Glomerular endothelial cell (primary cell): Measurements from ENCODE around the gene ZNF660. TPM values are rescaled to one million over a fixed set of nuclear protein-coding genes. Genes with fewer than 3 reads are reported as not detected.
"Not testable (repeated sequence)": the region's sequence is repeated elsewhere in the genome, so short reads cannot be mapped to it uniquely, and the experiment has no call there.

Source experiments
- DNase-seq: peaks from one replicate; pipeline ENCODE4 v3.0.0-alpha.2; 2011; ENCODE audit warnings: low read depth, low spot score; ENCODE audit errors: extremely low read depth
- total RNA-seq: library from RNA; depleted of rRNA; stranded (reverse); fragments of >200 nt; gene quantifications from 2 replicates; pipeline ENCODE4 v1.2.3, GENCODE V29; 2015

ZNF660 gene
- total RNA-seq = 0.63 and 0.88 TPM in 2 replicates

DNA sequence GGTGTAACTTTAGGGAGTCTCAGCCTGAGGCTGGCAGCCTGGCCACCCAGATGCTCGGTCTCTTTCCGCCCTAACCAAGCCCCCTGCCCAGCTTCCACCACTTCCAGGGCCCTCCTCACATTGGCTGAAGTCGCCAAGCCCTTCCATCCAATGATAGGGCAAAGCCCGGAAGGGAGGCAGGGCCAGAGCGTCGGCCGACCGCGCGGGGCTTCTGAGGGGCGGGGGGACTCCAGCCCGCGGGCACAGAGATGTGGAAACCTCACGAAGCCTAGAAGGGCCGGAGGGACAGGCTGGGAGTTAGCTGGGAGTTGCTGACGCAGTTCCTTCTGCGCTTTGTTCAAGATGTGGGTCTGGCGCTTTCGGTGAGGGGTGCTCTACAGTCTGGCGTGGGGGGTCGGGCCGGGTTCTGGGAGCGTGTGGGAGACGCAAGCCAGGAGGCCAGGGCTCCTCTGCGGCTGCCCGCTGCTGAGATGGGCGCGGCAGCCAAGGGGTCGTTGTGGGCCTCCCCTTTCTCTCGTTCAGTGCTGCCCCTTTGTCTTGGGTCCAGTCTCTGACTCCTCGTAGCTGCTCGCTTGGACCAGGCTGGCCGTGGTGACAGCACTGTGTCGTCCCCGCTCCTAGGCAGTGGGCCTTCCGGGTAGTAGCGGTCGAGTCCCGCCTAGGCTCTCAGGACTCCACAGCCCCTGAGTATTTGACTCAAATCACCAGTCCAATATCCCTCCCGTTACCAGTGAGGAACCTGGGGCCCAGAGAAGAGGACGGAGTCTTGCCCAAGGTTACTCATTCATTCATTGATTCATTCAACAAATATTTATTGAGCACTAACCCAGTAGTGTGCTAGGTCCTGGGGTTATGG lies at the start of gene ZNF660:
TSS of gene ZNF660 (plus strand) at position 319 of the 856 bp plus-strand sequence. CDS start 9,230 bp downstream, outside the sequence.
- no peak for DNase-seq

DNA sequence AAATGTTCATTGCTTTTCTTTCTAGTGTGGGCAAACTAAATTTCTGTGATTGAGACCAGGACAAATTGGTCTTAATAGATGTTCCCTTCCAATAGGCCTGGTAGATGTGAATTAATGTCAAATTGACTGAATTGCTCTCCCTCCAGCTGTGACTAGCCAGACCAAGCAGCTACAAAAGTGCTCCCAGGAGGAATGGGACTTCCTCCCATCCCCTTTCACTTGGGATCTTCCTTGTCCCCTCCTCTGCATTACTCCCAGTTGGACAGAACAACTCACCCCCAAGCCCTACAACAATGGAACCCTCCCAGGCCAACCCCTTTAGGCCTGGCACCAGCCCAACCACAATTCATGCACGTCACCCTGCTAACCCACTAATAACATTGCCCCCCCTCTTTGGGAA lies 49.4 kb upstream of the ZNF660 start:
- no peak for DNase-seq

DNA sequence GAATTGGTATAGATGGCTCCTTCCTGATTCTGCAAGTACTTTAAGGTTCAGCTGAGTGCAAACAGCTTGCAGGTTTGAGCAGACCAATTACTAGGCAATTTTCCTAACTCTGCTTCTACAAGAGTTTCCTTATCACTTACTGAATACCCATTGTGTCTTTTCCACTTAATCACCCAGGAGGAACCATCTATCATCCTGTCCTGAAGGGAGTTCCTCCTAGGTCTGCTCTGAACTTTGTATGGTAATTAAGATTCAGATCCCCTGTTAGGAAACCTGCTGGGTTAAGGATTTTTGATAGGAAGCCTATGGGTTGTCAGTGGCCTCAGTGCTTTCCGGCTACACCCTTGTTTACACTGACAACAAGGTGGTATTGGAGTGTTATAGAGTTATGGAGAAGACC lies 40.0 kb upstream of the ZNF660 start:
- not testable (repeated sequence) for DNase-seq

DNA sequence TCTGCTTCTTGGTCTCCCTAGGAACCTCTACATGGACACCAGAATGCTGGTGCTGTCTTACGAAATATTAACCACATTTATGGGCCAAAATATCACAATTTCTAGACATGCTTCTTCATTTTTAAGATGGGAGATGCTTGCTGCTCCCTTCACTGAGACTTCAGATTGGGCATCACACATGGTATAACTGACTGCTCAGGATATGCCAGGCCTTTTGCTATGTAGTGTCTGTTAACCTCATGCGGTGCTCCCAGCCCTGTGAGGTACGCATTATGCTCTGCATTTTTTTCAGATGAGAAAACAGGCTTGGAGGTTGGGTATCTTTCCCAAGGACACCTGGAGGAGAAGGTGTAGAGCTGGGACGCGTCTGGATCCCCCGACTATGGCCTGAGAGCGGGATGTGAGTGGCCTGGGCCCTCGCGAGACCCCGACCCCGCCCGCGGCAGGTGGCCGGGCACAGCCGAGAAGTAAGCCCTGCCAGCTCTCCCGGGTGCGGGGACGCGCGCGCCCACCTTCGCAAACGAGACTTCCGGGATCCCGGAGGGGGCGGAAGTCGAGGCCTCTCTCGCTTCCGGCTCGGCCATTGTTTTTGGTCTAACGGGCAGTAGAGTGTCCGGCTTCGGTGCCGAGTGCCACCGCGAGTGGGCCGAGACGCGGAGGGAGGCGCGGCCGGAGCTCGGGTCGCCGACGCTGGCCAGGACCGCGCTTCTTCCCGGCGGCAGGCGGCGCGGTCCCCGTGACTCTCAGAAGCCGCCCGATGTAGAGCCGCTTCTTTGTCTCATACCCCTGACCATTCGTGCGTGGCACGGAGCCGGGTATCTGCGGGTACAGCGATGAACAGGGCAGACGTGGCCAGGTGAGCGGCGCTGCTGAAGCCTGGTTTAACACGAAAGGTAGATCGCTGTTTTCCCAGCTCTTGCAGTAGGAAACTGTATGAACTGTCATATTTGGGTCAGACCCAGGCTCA lies 29.9 kb upstream of the ZNF660 start, which contains the start of gene ZKSCAN7:
TSS of gene ZKSCAN7 (plus strand) at position 568 of the 967 bp plus-strand sequence. CDS start 1,855 bp downstream, outside the sequence.
- DNase-seq = no peak

DNA sequence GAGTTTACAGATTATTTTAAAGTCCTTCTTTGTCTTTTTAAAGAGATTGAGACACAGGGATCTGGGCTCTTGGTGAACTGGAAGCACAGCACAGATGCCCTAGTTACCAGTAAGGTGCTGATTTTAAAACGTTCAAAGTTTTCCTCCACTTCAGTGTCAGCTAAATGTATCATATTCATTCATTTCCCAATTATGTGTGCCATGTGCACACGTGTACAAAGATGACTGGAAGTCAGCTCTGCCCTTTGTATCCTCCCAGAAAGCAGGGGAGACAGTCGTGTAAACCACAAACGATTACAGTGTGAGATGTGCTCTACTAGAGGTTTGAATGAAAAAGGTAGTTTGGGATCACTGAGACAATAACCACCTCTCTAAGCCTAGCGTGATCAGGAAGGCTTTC lies 29.0 kb upstream of the ZNF660 start:
- no peak for DNase-seq

DNA sequence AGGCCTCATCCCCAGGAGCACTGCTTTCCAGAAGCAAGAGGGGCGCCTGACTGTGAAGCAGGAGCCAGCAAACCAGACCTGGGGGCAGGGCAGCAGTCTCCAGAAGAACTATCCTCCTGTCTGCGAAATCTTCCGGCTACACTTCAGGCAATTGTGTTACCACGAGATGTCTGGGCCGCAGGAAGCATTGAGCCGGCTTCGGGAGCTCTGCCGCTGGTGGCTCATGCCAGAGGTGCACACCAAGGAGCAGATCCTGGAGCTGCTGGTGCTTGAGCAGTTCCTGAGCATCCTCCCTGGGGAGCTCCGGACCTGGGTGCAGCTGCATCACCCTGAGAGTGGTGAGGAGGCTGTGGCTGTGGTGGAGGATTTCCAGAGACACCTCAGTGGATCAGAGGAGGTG lies 27.7 kb upstream of the ZNF660 start:
- no peak for DNase-seq

DNA sequence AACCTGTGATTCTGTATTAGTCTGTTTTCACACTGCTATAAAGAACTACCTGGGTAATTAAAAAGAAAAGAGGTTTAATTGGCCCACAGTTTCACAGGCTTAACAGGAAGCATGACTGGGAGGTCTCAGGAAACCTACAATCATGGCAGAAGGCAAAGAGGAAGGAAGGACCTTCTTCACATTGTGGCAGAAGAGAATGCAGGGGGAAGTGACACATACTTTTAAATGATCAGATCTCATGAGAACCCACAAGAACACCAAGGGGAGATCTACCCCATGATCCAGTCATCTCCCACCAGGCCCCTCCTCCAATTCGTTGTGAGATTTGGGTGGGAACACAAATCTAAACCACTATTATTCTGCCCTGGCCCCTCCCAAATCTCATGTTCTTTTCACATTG lies 23.7 kb upstream of the ZNF660 start:
- no peak for DNase-seq

DNA sequence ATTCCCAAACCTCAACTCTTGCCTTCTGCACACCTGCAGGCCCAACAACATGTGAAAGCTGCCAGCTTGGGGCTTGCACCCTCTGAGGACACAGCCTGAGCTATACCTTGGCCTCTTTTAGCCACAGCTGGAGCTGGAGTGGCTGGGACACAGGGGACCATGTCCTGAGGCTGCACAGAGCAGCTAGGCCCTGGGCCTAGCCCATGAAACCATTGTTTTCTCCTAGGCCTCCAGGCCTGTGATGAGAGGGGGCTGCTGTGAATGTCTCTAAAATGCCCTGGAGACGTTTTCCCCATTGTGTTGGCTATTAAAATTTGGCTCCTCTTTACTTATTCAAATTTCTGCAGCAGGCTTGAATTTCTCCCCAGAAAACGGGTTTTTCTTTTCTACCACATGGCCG lies 22.6 kb upstream of the ZNF660 start:
- DNase-seq = no peak

DNA sequence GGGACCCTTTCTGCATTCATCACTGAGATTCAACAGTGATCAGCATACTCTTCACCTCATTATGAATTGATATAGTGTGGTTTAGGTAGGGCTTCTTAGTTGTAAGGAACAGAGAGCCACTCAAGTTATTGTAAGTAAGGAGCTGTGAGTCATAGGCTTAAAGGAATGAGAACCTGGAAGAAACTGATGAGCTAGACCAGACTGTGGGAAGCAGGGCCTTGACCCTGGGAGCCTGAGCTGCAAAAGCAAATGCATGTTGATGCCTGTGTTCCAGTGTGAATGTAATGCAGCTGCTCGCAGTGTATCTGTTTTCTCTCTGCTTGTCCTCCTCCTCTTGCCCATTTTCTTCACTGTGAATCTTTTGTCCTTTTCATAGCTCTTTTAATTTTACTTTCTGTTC lies 16.2 kb upstream of the ZNF660 start:
- no peak for DNase-seq

DNA sequence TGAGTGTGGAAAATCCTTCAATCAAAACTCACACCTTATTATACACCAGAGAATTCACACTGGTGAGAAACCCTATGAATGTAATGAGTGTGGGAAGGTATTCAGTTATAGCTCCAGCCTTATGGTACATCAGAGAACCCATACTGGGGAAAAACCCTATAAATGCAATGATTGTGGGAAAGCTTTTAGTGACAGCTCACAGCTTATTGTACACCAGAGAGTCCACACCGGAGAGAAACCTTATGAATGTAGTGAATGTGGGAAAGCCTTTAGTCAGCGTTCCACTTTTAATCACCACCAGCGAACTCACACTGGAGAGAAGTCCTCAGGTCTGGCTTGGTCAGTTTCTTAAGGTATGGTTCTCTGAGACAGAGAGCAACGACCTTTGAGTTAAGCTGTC lies 13.7 kb upstream of the ZNF660 start:
- no peak for DNase-seq

DNA sequence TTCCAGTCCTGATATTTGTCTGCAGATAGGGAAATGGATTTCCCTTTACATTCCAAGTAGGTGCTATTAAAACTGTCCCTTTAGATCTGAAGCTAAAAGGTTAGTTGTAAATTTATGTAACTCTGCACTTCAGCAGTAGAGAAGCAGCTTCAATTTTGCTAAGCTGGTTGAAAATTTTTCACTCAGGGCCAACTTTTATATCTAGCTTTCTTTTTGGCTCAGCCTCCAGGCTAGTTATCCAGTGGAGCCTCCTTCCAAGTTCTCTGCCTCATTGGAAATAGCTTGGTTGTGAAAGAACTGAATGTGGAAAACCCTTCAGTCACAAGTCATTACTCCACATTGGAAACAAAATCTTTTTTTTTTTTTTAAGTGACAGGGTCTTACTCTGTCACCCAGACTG lies 8.2 kb upstream of the ZNF660 start:
- no peak for DNase-seq

DNA sequence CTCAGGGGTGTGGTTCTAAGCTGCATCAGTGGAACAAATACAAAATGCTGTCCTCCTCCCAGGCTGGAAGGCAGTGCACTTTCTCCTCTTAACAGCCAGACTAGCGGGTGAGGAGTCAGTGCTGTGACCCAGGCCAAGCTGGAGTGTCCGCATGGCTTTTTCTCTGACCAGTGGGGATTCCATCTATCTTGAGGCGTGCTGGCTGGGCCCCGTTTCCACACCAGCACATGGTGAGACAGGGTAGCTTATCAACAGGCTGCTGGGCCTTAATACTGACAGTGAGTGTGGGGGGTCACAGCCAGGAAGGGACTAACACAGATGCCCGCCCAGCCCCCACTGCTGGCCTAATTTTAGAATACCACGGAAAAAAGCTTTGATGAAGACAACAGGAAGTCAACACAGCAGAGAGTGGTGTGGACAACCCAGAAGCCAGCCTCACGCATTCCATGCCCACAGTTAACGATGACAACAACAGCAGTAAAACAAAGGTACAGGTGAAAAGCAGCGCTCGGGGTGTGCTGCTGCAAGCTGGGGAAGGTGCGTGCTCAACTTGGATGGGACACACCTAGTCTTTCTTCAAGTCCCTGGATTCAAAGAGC lies 7.3 kb upstream of the ZNF660 start:
- not testable (repeated sequence) for DNase-seq

DNA sequence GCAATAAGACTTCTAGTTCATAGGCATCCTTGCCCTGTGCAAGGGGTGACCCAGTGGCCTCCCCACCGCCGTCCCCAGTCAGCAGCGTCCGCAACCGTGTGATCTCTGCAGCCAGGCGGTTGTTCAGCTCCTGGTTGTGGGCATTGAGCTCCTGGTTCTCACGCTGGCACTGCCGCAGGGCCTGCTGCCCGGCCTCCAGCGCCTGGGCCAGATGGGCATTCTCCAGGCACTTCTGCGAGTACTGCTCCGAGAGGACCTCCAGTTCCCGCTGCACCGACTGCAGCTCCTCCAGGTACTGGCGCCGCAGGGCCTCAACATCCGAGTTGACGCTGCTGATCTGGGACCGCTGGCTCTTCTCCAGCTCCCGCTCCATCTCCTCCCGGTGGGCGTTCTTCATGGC lies 6.4 kb upstream of the ZNF660 start:
- not testable (repeated sequence) for DNase-seq

DNA sequence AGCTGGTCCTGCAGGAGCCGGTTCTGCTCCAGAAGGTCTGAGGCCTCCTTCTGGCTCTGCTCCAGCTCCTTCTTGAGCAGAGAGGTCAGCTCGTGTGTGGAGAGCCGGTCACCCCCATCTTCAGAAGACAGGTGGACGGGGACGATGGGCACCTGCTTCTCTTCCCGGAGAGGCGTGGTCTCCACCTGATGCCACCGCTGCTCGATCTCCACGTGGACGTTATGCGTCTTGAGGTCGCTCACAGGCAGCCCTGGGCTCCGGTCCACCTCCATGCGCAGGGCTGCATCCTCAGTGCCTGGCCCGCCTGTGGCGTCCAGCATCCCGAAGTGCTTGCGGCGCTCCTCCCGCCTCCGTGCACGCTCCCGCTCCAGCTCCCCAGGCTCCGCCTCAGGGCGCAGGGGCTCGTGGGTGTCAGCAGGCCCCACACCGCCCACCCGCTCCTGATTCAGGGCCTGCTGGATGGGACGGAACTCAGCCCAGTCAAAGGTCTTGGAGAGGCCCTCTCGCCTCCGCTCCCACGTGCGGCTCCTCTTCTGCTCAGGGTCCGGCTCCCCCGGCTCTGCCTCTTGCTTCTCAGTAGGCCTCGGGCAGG lies 5.7 kb upstream of the ZNF660 start:
- DNase-seq = not testable (repeated sequence)

DNA sequence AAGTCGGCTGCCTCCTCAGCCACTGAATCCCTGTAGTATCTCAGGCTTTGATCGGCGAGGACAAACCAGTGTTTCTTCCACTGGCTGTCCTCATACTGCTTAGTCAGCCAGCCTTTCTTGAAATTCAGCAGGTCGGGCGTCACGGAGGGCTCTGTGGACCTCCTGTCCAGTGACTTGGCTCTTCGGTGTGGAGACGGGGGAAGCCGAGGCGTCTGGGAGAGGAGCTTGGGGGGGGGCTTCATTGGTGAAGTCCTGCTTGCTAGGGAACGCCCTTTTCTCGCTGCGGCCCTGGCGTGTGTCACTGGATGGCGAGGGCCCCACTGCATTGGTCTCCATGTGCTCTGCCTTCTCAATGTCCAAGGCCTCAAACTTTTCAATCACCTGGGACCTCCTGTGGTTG lies 5.0 kb upstream of the ZNF660 start:
- not testable (repeated sequence) for DNase-seq

DNA sequence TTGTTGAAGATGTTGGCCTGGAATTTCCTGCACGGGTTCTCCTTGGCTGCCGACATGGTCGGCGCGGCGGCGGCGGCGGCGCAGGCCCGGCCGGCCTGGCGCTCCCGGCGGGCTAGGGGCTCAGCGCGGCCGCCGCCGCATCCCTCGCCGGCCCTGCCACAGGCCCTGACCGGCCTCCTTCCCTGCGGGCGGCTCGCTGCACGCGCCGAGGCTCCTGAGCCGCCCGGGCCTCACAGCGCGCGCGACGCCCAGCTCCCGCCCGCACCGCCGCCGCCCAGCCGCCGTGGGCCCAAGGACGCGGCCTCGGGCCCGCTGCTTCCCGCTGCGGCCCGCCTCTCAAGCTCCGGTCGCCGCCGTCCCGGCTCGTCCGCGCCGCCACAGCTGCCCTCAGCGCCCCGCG lies 3.8 kb upstream of the ZNF660 start:
- not testable (repeated sequence) for DNase-seq

DNA sequence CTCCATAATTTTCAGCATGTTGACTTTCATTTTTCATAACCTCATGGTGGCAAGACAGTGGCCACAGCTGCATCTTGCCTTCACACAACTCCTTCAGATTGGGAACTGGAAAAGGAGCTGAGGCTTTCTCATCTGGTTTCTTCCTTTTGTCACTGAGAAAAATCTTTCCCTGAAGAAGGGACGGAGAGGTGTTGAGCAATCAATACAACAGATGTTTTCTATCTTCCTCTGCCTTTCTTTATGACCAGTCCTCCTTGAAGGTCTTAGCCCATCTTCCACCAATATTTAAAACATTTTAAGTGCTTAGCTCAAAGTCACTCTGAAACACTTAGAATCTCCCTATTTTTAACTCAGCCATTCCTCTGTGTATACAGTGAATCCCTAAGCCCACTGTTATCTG lies 11.9 kb downstream of the ZNF660 start:
- DNase-seq = no peak

DNA sequence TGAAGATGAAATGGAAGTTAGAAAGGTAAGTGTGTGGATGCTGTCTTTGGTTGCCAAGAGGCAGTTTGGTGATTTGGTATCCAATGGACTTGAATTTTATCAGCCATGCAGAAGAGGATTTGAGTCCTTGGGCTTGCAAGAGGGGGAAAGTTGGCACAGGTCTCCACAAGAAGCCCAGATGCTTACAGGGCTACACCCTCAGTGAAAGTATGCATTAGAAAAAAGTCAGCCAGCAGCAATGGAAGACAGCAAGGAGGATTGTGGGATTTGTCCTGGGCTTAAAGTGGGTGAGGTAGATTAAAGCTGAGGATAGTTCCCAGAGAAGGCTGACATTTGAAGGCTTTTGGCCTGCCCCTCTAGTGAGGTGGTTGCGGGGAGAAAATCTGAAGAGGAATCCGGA lies 17.0 kb downstream of the ZNF660 start:
- DNase-seq = no peak

DNA sequence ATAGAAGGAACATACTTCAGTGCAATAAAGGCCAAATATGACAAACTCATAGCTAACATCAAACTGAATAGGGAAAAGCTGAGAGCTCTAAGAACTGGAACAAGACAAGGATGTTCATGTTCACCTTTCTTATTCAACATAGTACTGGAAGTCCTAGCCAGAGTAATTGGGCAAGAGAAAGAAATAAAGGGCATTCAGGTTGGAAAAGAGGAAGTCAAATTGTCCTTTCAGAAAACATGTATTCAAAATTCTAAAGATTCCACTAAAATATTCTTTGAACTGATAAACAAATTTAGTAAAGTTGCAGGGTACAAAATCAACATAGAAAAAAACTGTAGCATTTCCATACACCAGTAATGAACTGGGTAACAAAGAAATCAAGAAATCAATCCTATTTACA lies 27.9 kb downstream of the ZNF660 start:
- DNase-seq = no peak

DNA sequence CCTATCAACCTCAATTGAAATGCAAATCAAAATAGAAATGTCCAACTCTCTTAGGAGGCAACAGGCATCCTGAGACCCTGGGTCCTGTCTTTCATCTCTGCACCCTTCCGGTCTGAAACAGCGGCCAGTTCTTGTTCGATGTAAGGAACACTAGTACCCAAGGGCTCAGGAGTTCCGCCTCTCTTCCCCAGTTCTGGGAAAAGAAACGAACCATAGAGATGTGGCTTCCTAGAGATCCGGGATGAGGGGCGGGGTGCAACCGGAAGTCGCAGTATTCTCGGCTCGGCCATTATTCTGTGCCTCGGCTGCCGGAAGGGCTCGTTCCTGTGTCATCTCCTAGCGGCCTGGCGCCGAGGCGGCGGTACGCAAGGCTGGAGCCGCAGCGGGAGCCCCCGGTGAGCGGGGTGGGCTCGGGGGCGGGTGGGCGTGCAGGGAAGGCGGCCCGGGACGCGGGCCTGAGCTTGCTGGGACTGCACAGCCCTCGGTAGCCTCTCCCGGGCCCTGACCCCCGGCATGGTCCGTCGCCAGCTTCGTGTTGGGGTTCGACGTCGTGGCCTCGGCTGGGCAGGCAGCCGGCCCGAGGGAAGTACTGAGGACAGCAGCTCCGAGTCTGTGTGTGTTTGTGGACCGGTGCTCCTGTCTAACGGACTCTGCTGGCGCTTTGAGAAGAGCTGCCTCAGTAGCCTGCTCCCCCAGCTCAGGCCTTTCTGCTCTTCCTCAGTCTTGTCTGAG lies 40.2 kb downstream of the ZNF660 start, which contains the start of gene ZNF197:
TSS of gene ZNF197 (plus strand) at position 288 of the 732 bp plus-strand sequence. CDS start 4,119 bp downstream, outside the sequence.
- no peak for DNase-seq
